SK-N-MC (cell line): Measurements from ENCODE around the gene PRR33.

Source experiments
- EZH2 ChIP-seq: fragments of 200-600 bp; sonication (generic); IDR thresholded peaks from one replicate; pipeline ENCODE4 v1.6.1; 2017; ENCODE audit warnings: antibody characterized with exemption
- POLR2AphosphoS5 ChIP-seq: IDR thresholded peaks from 2 replicates; pipeline ENCODE4 v1.6.1; 2012; ENCODE audit warnings: mild to moderate bottlenecking, low read depth, low read length, borderline replicate concordance

- no peak for TF ChIP-seq POLR2AphosphoS5
- no peak for TF ChIP-seq EZH2
Observed at GRCh38 chr11:1858576-1858975, 33.1 kb downstream of the PRR33 start.
